Panc1 (cell line): ENCODE measurements around the gene SBF2.

Source experiments
- CTCF ChIP-seq: fragments of 450-650 bp; IDR thresholded peaks from 2 replicates; pipeline ENCODE4 v1.5.1; 2017; ENCODE audit warnings: mild to moderate bottlenecking
- POLR2AphosphoS5 ChIP-seq: IDR thresholded peaks from 2 replicates; pipeline ENCODE4 v1.6.1; 2012; ENCODE audit warnings: mild to moderate bottlenecking, low read depth, low read length, moderate library complexity
- TF ChIP-seq, protein P1 (sequence below), 2 experiments: IDR thresholded peaks; 2 replicates each; pipeline ENCODE4 v1.6.1; 2011 to 2012; ENCODE audit warnings: low read depth in 2 of 2, control low read depth in 1 of 2, low read length in 1 of 2, mild to moderate bottlenecking in 1 of 2, moderate library complexity in 1 of 2; ENCODE audit not compliant: insufficient read depth in 1 of 2

DNA sequence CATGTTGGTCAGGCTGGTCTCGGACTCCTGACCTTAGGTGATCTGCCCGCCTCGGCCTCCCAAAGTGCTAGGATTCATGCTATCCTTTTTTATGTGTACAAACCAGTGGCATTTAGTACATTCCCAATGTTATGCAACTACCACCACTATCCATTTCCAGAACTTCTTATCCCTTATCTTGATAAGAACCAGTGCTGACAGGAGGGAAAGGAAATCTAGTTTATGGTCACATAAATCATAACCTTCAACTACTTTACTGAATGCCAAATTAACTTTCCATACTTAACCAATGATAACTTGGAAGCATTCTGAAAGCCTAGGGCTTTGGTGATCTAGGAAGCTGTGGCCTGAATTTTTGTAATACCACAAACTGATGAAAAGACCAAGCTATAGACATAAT, 459.7 kb downstream of the SBF2 start:
- TF ChIP-seq CTCF, result no peak
- no peak for TF ChIP-seq POLR2AphosphoS5
- TF ChIP-seq, protein P1, sequence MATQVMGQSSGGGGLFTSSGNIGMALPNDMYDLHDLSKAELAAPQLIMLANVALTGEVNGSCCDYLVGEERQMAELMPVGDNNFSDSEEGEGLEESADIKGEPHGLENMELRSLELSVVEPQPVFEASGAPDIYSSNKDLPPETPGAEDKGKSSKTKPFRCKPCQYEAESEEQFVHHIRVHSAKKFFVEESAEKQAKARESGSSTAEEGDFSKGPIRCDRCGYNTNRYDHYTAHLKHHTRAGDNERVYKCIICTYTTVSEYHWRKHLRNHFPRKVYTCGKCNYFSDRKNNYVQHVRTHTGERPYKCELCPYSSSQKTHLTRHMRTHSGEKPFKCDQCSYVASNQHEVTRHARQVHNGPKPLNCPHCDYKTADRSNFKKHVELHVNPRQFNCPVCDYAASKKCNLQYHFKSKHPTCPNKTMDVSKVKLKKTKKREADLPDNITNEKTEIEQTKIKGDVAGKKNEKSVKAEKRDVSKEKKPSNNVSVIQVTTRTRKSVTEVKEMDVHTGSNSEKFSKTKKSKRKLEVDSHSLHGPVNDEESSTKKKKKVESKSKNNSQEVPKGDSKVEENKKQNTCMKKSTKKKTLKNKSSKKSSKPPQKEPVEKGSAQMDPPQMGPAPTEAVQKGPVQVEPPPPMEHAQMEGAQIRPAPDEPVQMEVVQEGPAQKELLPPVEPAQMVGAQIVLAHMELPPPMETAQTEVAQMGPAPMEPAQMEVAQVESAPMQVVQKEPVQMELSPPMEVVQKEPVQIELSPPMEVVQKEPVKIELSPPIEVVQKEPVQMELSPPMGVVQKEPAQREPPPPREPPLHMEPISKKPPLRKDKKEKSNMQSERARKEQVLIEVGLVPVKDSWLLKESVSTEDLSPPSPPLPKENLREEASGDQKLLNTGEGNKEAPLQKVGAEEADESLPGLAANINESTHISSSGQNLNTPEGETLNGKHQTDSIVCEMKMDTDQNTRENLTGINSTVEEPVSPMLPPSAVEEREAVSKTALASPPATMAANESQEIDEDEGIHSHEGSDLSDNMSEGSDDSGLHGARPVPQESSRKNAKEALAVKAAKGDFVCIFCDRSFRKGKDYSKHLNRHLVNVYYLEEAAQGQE (IDR thresholded peaks at IDR 0.05; ENCODE audit: insufficient read depth in 1 of 2, low read depth in 2 of 2, low read length in 1 of 2), result no peak
